HG03108 (cell line): ENCODE data around the gene INSL6.
"Not testable (repeated sequence)": the region's sequence is repeated elsewhere in the genome, so short reads cannot be mapped to it uniquely, and the experiment has no call there.

Source experiments
- ATAC-seq: cut with Tn5 transposase; IDR thresholded peaks from one replicate; pipeline ENCODE4 v1.9.1; 2021; ENCODE audit warnings: moderate library complexity; ENCODE audit not compliant: unreplicated experiment

The INSL6 gene, protein sequence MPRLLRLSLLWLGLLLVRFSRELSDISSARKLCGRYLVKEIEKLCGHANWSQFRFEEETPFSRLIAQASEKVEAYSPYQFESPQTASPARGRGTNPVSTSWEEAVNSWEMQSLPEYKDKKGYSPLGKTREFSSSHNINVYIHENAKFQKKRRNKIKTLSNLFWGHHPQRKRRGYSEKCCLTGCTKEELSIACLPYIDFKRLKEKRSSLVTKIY

DNA sequence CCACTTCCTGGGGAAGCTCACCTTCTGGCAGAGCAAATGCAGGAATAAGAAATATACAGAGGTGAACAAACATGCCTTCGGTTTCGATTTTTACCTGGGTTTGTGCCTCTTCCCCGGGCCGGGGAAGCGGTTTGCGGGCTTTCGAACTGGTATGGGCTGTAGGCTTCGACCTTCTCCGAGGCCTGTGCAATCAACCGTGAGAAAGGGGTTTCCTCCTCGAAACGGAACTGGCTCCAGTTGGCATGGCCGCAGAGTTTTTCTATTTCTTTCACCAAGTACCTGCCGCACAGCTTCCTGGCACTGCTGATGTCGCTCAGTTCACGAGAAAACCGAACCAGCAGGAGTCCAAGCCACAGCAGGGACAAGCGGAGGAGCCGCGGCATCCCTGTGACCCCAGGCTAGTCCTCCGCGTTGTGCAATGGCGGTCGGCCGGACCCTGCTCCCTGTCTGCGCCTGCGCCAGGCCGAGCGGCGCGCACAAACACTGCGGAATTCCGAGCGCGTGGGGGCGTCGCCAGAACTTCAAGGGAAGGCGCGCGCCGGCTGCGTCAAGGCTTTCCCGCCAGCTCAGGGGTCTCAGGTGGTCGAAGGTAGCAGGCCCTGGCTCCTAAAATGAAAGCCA, at the start of gene INSL6:
TSS of gene INSL6 (minus strand) at position 420 of the 621 bp plus-strand sequence. CDS start at position 383, 37 bp downstream.
- ATAC-seq, result no peak

DNA sequence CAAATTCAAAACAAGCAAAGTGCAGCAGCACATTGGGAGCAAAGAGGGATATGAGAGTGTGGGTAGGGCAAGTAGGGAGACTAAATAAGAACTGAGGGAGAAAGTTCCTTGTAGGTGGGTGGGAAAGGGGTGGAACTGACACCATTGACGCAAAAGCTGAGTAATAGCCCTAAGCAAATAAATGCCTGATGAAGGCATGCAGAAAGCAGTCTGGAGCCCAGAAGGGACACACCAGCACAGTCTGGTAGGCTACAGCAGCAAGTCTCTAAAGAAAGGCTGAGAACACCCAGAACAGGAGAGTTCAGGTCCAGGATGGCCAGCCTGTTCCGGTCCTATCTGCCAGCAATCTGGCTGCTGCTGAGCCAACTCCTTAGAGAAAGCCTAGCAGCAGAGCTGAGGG, 45.8 kb upstream of the INSL6 start, which contains the start of gene INSL4:
TSS of gene INSL4 (plus strand) at position 208 of the 400 bp plus-strand sequence. CDS start at position 313, 105 bp downstream.
- ATAC-seq, result no peak

DNA sequence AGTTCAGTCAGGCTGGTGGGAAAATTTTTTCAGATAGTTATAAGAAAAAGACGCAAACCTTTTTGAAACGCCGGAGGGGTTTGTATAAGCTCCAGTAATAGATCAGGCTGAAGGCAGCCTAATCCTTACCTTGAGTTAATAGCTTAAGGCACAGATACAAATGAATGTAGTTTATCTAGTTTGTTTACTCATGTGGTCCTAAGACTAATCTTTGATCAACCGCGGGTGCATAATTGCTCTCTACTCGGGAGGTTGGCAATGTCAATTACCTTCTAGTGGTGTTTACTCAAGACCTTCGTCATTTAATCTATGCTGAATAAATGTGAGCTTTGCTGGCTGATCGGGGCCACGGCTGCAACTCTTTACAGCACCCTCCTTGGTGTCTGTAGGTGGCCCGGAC, 45.1 kb upstream of the INSL6 start:
- ATAC-seq, result no peak

DNA sequence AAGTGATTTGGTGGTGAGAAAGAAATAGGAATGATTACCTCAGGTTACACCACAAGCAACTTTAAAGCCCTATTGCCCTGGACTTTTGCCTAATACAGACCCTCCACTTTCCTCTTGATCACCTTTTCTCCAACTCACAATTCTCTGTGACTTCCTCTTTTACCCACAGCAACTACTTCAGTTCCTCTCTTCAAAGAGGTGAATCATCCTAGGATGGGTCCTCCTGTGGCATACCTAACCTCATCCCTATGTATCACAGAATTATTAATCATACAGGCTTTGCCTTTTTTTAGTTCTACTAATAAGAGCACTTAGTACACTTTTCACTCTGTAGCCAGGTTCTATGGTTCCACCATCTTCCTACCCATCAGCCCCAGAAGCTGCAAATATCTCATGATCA, 19.6 kb upstream of the INSL6 start:
- ATAC-seq, result no peak

DNA sequence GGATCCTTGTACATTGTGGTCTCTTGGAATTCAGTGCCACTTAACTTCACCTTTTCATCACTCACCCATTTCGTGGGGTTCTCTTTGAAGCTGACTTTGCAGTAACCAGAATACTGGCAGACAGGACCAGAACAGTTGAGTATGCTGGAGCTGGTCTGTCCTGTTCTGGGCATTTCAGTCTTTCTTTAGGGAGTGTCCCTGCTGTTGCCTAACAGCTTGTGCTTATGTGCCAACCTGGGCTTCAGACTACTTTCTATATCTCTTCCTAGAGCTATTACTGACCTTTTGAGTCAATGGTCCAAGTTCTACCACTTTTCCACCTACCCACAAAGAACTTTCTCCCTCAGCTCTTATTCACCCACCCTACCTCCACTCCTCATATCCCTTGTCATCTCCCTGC, 10.0 kb upstream of the INSL6 start:
- no peak for ATAC-seq

DNA sequence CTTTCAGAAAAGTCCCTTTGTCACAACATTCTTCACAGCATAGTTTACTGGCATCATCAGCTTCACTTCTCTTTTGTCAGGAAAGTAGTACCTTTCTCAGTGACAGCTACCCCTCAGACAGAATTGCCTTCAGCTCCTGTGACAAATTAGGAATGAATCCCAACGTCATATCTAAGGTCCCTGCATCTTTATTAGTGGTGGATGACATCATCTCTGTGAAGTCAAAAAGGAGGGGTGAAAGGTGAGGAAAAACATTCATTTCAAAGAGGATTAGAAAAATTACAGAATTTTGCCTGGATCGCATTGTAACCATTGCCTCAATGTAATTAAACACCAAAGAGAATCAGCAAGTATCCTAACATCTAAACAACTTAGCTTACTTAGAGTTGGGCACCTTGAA, 7.9 kb upstream of the INSL6 start:
- ATAC-seq, result no peak

DNA sequence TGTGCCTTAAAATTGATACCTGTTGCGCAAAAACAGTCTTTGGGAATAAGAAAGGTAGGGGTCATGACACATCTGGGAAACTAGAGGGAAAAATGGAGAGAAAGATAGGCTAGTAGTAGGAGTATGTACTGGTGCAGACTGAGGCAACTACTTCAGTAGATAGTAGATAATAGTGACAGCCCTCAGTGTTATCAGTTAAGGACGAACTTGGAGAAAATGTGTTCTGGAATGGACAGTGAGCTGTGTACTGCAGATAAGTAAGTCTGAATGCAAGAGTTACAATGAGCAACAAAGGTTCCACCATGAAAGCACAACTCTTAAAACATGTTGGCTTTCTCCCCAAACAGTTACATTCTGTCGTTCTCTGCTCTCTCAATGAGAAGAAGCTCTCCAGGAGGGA, 6.5 kb upstream of the INSL6 start:
- ATAC-seq, result no peak

DNA sequence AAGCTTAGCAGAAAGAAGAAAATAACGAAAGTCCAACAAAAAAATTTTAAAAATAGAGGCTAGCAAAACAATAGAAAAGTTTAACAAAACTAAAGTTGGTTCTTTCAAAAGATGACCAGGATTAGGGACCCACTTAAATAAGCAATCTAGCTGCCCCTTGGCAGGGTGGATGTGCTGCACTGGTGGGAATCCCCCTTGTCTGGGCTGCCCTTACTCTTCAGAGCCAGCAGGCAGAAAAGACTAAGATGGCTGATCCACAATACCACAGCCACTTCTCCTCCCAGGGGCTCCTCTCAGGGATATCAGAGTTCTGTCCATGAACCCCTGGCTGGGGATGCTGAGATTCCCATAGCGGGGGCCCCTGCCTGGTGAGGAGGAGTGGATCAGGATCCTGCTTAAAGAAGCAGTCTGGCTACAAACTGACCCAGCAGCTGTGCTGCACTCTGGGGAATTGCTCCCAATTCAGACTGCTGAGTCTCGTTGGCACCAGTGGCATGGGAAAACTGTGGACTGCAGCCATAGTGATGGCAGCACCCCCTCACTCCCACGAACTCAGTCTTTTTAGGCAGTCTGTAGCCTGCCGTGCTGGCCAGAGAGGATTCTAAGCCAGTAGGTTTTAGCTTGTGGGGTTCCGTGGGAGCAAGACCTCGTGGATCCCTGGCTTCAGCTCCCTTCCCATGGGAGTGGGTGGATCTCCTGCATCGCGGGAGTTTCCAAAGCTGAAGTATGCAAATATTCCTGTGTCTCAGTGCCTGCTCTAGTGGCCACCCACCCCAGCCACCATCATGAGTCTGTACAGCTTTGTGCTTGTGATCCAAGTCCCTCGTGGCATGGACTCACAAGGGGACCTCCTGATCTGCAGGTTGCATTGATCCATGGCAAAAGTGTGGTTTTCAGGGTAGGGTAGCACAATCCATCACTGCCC, 2.9 kb upstream of the INSL6 start:
- no peak for ATAC-seq

DNA sequence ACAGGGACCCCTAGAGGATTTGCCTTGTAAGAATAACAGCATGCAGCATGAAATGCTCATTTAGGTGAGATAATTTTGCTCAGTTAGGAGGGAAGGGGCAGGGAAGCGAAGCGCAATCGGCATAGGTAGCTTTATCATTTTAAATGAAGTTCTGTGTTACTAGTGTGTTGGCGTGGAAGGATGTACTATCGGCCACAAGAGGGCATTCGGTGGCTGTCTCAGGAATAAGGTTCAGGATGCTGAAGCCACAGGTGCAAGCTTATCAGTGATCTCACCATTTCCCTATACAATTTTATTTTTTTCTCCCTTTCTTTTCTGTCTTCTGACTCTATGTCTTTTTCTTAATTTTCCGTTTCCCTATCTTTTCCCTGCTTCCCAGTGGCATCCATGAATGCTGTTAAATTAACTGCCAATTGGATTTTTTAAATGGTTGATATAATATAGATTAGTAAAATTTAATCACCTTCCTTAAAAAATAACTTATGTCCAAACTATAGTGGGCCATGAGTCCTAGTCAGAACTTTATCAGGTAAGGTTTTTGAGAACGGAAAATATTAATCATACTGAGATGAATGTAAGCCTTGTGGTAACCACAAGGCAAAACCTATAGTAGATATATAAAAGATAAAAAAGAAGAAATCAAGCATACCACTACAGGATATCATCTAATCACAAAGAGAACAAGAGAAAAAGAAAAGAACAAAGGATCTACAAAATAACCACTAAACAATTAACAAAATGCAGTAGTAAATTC, 1.2 kb upstream of the INSL6 start:
- ATAC-seq, result no peak

DNA sequence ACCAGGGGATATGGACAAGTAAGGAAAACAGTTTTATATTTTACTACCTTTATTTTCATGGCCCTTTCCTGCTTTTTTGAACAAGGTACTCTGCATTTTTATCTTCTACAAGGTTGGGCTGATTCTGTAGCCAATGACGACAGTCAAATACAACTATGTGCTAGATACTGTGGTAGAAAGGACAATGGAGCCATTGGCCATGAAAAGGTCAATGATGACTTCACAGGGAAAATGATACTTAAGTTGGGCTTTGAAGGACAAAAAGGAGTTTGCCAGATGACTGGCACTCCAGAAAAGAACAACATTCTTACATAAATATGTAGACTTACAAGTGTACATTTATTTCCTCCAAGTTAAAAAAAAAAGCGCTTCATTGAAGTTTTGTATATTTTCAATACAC, 663 bp downstream of the INSL6 start:
- no peak for ATAC-seq

DNA sequence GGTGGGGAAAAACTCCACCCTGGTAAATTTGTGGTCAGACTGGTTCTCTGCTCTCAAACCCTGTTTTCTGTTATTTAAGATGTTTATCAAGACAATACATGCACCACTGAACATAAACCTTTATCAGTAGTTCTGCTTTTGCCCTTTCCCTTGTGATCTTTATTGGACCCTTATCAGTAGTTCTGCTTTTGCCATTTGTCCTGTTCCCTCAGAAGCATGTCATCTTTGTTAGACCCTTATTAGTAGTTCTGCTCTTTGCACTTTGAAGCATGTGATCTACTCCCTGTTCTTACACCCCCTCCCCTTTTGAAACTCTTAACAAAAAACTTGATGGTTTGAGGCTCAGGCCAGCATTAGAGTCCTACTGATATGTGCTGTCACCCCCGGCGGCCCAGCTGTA, 4.8 kb downstream of the INSL6 start:
- not testable (repeated sequence) for ATAC-seq

DNA sequence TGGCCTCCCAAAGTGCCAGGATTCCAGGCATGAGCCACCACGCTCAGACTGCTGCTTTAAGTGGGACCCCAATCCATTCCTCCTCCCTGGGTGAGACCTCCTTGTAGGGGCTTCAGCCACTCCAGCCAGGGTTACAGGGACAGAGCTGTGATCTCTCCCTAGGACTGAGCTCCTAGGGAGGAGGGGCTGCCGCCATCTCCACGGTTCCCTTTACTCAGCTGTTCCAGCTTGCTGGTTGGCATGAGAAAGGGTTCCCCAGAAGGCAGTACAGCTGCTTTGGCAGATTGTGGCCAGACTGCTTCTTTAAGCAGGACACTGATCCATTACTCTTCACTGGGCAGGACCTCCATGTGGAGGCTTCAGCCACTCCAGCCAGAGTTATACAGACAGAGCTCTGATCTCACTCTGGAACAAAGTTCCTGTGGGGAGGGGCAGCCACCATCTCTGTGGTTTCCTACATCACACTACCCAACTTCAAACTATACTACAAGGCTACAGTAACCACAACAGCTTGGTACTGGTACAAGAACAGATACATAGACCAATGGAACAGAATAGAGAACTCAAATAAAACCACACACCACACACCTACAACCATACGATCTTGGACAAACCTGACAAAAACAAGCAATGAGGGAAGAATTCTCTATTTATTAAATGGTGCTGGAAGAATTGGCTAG, 7.2 kb downstream of the INSL6 start:
- no peak for ATAC-seq

DNA sequence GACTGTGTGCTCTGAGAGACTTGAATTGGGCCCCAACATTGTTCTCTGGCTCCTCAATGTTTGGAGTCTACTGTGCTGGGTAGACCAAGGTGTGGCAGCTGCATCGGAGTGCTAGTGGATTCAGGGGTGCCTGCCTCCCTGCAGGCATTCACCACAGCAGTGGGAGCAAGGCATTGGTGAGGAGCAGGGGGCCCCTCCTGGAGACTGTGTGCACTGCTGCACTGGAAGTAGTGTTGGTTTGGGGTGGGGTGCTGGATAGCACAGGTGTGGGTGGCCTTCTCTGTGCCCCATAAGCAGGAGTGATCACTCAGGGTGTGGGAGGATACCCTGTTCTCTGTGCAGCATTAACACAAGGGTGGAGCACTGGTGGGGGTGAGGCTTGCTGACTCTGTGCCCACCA, 39.2 kb downstream of the INSL6 start:
- ATAC-seq, result no peak

DNA sequence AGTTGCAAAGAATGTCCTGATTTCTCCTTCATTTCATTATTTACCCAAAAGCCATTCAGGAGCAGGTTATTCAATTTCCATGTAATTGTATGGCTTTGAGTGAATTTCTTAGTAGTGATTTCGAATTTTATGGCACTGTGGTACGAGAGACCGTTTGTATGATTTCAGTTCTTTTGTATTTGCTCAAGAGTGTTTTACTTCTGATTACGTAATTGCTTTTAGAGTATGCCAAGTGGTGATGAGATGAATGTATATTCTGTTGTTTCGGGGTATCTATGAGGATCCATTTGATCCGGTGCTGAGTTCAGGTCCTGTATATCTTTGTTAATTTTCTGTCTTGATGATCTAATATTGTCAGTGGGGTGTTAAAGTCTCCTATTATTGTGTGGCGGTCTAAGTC, 41.2 kb downstream of the INSL6 start:
- no peak for ATAC-seq

DNA sequence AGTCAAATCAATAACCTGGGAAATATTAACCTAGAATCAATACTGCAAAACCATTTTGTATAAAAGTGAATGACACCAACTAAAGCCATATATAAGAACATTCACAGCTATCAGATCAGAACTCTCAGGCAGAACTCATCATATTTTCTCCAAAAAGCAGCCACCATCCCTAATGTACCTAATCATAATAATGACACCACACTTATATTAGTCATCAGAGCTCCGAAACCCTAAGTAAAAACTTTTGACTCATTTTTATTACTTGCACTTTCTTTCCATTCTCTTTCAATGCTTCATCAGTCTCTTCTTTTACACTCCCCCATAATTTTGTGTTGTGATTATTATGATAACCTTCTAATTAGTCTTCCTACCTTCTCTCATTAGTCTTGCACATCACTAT, 45.3 kb downstream of the INSL6 start:
- no peak for ATAC-seq

DNA sequence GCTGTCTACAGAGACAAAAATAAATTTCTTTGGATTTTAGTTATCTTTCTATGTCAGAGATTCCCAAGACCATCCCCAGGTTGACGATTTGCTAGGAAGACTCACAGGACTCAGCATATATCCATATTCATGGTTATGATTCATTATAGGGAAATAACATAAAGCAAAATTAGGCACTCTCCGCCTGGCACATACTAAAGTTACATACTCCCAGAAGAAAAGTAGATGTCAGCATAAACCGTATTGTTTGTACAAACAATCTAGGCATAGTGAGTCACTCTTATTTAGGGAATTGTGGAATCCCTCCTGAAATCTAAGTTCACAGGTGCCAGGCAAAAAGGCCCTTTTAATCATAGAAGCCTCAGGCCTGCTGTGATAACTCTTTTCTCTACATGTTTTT, 62.9 kb downstream of the INSL6 start:
- no peak for ATAC-seq

DNA sequence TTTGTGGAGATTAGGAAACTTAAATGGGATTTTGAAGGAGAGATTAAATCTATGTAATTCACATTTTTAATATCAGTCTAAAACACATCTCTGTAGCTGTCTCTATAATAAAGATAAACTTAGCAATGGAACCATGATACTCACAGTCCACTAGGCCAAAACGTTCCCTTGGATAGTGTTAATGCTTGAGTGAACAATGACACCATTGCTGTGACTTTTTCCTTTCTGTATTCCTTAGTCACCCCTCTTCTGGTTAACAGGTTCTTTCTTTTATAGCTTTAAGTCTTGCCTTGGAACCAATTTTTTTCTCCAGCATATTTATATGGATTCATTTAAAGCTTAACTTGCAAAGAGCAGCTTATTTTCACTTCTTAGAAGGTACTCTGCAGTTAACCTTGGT, 63.3 kb downstream of the INSL6 start:
- no peak for ATAC-seq

DNA sequence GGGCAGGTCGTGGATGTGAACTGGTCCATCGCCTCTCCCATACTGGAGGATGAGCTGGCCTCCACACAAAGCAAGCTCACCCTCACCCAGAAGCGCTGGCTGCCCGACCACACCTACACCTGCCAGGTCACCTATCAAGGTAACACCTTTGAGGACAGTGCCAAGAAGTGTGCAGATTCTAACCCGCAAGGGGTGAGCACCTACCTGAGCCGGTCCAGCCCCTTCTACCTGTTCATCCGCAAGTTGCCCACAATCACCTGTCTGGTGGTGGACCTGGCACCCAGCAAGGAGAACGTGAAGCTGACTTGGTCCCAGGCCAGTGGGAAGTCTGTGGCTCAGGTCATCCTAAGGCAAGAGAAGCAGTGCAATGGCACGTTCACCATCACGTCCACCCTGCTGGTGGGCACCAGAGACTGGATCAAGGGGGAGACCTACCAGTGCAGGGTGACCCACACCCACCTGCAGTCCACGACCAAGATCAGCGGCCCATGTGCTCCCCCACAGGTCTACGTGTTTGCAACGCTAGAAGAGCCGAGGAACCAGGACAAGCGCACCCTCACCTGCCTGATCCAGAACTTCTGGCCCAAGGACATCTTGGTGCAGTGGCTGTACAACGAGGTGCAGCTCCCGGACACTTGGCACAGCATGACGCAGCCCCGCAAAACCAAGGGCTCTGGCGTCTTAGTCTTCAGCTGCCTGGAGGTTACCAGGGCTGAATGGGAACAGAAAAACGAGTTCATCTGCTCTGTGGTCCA, 71.3 kb downstream of the INSL6 start:
- ATAC-seq, result no peak
